Panc1 (cell line): ENCODE data around the gene CCR1. TPM values are rescaled to one million over a fixed set of nuclear protein-coding genes. Genes with fewer than 3 reads are reported as not detected.

Experiments
- ATAC-seq: fragments of 200-7000 bp; cut with Tn5 transposase; 2 replicates; pipeline ENCODE4 v1.9.1; 2020; ENCODE audit warnings: mild to moderate bottlenecking, moderate library complexity
- BruUV-seq: library from RNA; stranded (reverse); fragments of 400-500 nt; replicated peaks from 2 replicates; lab custom pipeline; 2021; lab: Mats Ljungman, UMichigan
- CTCF ChIA-PET: fragments of 300-600 bp; sonication (Branson Sonifier 250); formaldehyde crosslinking; loops from one replicate; lab custom pipeline; 2022; ENCODE audit warnings: antibody characterized with exemption; lab: Charles Lee
- POLR2A ChIA-PET: fragments of 300-600 bp; sonication (Branson Sonifier 250); formaldehyde crosslinking; loops from one replicate; lab custom pipeline; 2022; ENCODE audit warnings: antibody characterized with exemption; lab: Charles Lee
- DNase-seq: peaks from one replicate; pipeline ENCODE4 v3.0.0-alpha.2; 2010; ENCODE audit warnings: low read depth, low spot score
- H3K27ac ChIP-seq: 2 replicates; pipeline ENCODE4 v1.5.1; 2011; ENCODE audit warnings: mild to moderate bottlenecking, low read length, inconsistent platforms
- H3K27me3 ChIP-seq: fragments of 200-500 bp; sonication (Bioruptor generic); 2 replicates; pipeline ENCODE4 v1.6.0; 2014; ENCODE audit warnings: low read length, inconsistent platforms; ENCODE audit not compliant: control insufficient read depth, insufficient read depth
- H3K36me3 ChIP-seq: fragments of 200-500 bp; sonication (Bioruptor generic); 2 replicates; pipeline ENCODE4 v1.5.1; 2014; ENCODE audit warnings: inconsistent platforms, mild to moderate bottlenecking, low read length, moderate library complexity; ENCODE audit not compliant: control insufficient read depth, insufficient read depth
- H3K4me1 ChIP-seq: 2 replicates; pipeline ENCODE4 v1.5.1; 2011; ENCODE audit warnings: inconsistent platforms, mild to moderate bottlenecking, low read length, moderate library complexity; ENCODE audit not compliant: control insufficient read depth, insufficient read depth
- H3K4me3 ChIP-seq, 2 experiments: 2 replicates each; pipeline ENCODE4 v1.5.1; 2011 to 2012; ENCODE audit warnings: low read depth in 2 of 2, low read length in 2 of 2, mild to moderate bottlenecking in 2 of 2, inconsistent platforms in 1 of 2, moderate library complexity in 1 of 2
- H3K9me3 ChIP-seq: fragments of 200-500 bp; sonication (Bioruptor generic); 2 replicates; pipeline ENCODE4 v1.5.1; 2014; ENCODE audit warnings: low read depth, mild to moderate bottlenecking, inconsistent platforms, low read length, moderate library complexity; ENCODE audit not compliant: control insufficient read depth, insufficient read depth
- CTCF ChIP-seq: fragments of 450-650 bp; IDR thresholded peaks from 2 replicates; pipeline ENCODE4 v1.5.1; 2017; ENCODE audit warnings: mild to moderate bottlenecking
- POLR2AphosphoS5 ChIP-seq: IDR thresholded peaks from 2 replicates; pipeline ENCODE4 v1.6.1; 2012; ENCODE audit warnings: mild to moderate bottlenecking, low read depth, low read length, moderate library complexity
- REST ChIP-seq, 2 experiments: IDR thresholded peaks; 2 replicates each; pipeline ENCODE4 v1.6.1; 2011 to 2012; ENCODE audit warnings: low read depth in 2 of 2, control low read depth in 1 of 2, low read length in 1 of 2, mild to moderate bottlenecking in 1 of 2, moderate library complexity in 1 of 2; ENCODE audit not compliant: insufficient read depth in 1 of 2
- SIN3A ChIP-seq: IDR thresholded peaks from 2 replicates; pipeline ENCODE4 v1.6.1; 2012; ENCODE audit warnings: low read depth, mild to moderate bottlenecking, low read length, moderate library complexity, borderline replicate concordance; ENCODE audit not compliant: insufficient read depth
- TCF7L2 ChIP-seq: IDR thresholded peaks from 2 replicates; pipeline ENCODE4 v1.6.1; 2011; ENCODE audit warnings: mild to moderate bottlenecking, low read depth, low read length, inconsistent platforms
- in situ Hi-C: cut with HindIII; loops from 2 replicates; pipeline ENCODE4 v1.10.0; 2016; ENCODE audit warnings: low sequenced_read_pairs, low pct_unique_long_range_greater_than_20kb
- intact Hi-C: fragments of 100-400 bp; cut with micrococcal nuclease; formaldehyde crosslinking; loops from one replicate; pipeline ENCODE4 v1.10.0; 2022; ENCODE audit not compliant: unreplicated experiment
- total RNA-seq: library from RNA; stranded (reverse); gene quantifications from one replicate; pipeline ENCODE4 v1.2.1, GENCODE V29; 2021; ENCODE audit not compliant: unreplicated experiment

CCR1 gene
- total RNA-seq, 1 experiment from 2014 or later = not detected

- intact Hi-C loops = no loop called here
- DNase-seq = no peak
- no peak overlapping the region for H3K27ac ChIP-seq
- H3K4me3 ChIP-seq = no peak overlapping the region
- ATAC-seq = no peak
- CTCF ChIA-PET = no interaction called here
- in situ Hi-C loops = no loop called here
- POLR2A ChIA-PET = no interaction called here
- no peaks in the 10 kb centered on the region for H3K4me1 ChIP-seq
- H3K9me3 ChIP-seq = no peaks in the 10 kb centered on the region
- no peaks in the 10 kb centered on the region for H3K36me3 ChIP-seq
- TF ChIP-seq SIN3A (no peak), POLR2AphosphoS5 (no peak), TCF7L2 (no peak), CTCF (no peak), REST (IDR thresholded peaks at IDR 0.05; ENCODE audit: insufficient read depth in 1 of 2, low read depth in 2 of 2, low read length in 1 of 2) (no peak)
- BruUV-seq = no TSS peak
- no peaks in the 10 kb centered on the region for H3K27me3 ChIP-seq
Measured at GRCh38 chr3:46187341-46187700, 20.8 kb downstream of the CCR1 start.

- intact Hi-C loops = no loop called here
- in situ Hi-C loops = no loop called here
- H3K9me3 ChIP-seq = no peaks in the 10 kb centered on the region
- ChIA-PET POLR2A (no interaction called here), CTCF (no interaction called here)
- ATAC-seq = no peak
- H3K27me3 ChIP-seq = no peaks in the 10 kb centered on the region
- no peaks in the 10 kb centered on the region for H3K36me3 ChIP-seq
- no peak overlapping the region for H3K4me3 ChIP-seq
- H3K27ac ChIP-seq = no peak overlapping the region
- DNase-seq = no peak
- BruUV-seq = no TSS peak
- TF ChIP-seq CTCF = no peak
- no peak for TF ChIP-seq REST (IDR thresholded peaks at IDR 0.05; ENCODE audit: insufficient read depth in 1 of 2, low read depth in 2 of 2, low read length in 1 of 2)
- no peak for TF ChIP-seq TCF7L2
- TF ChIP-seq SIN3A = no peak
- TF ChIP-seq POLR2AphosphoS5 = no peak
- no peaks in the 10 kb centered on the region for H3K4me1 ChIP-seq
Measured at GRCh38 chr3:46186471-46187340, 21.4 kb downstream of the CCR1 start.
